SK-N-SH (cell line): Measurements from ENCODE around the gene RNF180. TPM values are rescaled to one million over a fixed set of nuclear protein-coding genes. Genes with fewer than 3 reads are reported as not detected.
"Not testable (repeated sequence)": the region's sequence is repeated elsewhere in the genome, so short reads cannot be mapped to it uniquely, and the experiment has no call there.

ENCODE experiments used
- CTCF ChIA-PET: fragments of 300-600, 350-600 bp; formaldehyde crosslinking; extraction: SDS; loops from one replicate; lab custom pipeline; 2021; lab: Yijun Ruan, JAX
- POLR2A ChIA-PET: fragments of 350-600 bp; sonication (Branson Sonifier 250); formaldehyde crosslinking; extraction: SDS; loops from one replicate; lab custom pipeline; 2020; ENCODE audit warnings: antibody characterized with exemption, inconsistent platforms; lab: Yijun Ruan, JAX
- DNase-seq: peaks from one replicate; pipeline ENCODE4 v3.0.0; 2012
- H2AFZ ChIP-seq: fragments of 200-600 bp; sonication (generic); 2 replicates; pipeline ENCODE4 v1.8.1; 2016; ENCODE audit warnings: antibody characterized with exemption, mild to moderate bottlenecking, low read depth
- H3F3A ChIP-seq: fragments of 200-600 bp; sonication (generic); replicated peaks from 2 replicates; pipeline ENCODE3; 2016; ENCODE audit warnings: antibody characterized with exemption, mild to moderate bottlenecking; ENCODE audit not compliant: insufficient read depth
- H3K27ac ChIP-seq, 2 experiments: fragments of 200-500 bp in 1 of 2; fragments of 200-600 bp in 1 of 2; sonication (Bioruptor generic) in 1 of 2; sonication (generic), shearing (Covaris generic) in 1 of 2; 2 replicates each; pipeline versions ENCODE4 v1.5.1 to v1.6.1; 2014 to 2016; ENCODE audit warnings: low read depth in 2 of 2, inconsistent platforms in 1 of 2, low read length in 1 of 2, mild to moderate bottlenecking in 1 of 2, mixed read lengths in 1 of 2
- H3K27me3 ChIP-seq: fragments of 200-600 bp; sonication (generic), shearing (Covaris generic); 2 replicates; pipeline ENCODE4 v1.6.1; 2016; ENCODE audit warnings: mixed run types; ENCODE audit not compliant: insufficient read depth
- H3K36me3 ChIP-seq, 2 experiments: fragments of 200-500 bp in 1 of 2; fragments of 200-600 bp in 1 of 2; sonication (Bioruptor generic) in 1 of 2; sonication (generic) in 1 of 2; replicated peaks in 1 of 2; 2 replicates each; pipeline versions ENCODE3 to v1.5.1; 2014 to 2016; ENCODE audit warnings: low read length in 1 of 2, mild to moderate bottlenecking in 1 of 2; ENCODE audit not compliant: insufficient read depth in 2 of 2, control insufficient read depth in 1 of 2
- H3K4me1 ChIP-seq, 2 experiments: fragments of 200-500 bp in 1 of 2; fragments of 200-600 bp in 1 of 2; sonication (Bioruptor generic) in 1 of 2; sonication (generic), shearing (Covaris generic) in 1 of 2; 2 replicates each; pipeline versions ENCODE4 v1.5.1 to v1.6.1; 2014 to 2016; ENCODE audit warnings: low read depth in 1 of 2, low read length in 1 of 2, mixed run types in 1 of 2; ENCODE audit not compliant: insufficient read depth in 2 of 2, control insufficient read depth in 1 of 2
- H3K4me2 ChIP-seq: fragments of 200-600 bp; sonication (generic), shearing (Covaris generic); 2 replicates; pipeline ENCODE4 v1.6.1; 2017; ENCODE audit warnings: mixed run types
- H3K4me3 ChIP-seq, 2 experiments: fragments of 200-500 bp in 1 of 2; fragments of 200-600 bp in 1 of 2; sonication (Bioruptor generic) in 1 of 2; sonication (generic), shearing (Covaris generic) in 1 of 2; 2 replicates each; pipeline versions ENCODE4 v1.5.1 to v1.8.1; 2014 to 2016; ENCODE audit warnings: low read depth in 2 of 2, inconsistent platforms in 1 of 2, low read length in 1 of 2, mild to moderate bottlenecking in 1 of 2, mixed read lengths in 1 of 2, moderate library complexity in 1 of 2
- H3K79me2 ChIP-seq: fragments of 200-600 bp; sonication (generic); 2 replicates; pipeline ENCODE4 v1.8.1; 2017; ENCODE audit warnings: mild to moderate bottlenecking; ENCODE audit not compliant: insufficient read depth
- H3K9ac ChIP-seq: fragments of 200-600 bp; sonication (generic); 2 replicates; pipeline ENCODE4 v1.6.1; 2017; ENCODE audit warnings: mixed run types
- H3K9me2 ChIP-seq: fragments of 200-600 bp; sonication (generic); 2 replicates; pipeline ENCODE4 v1.6.1; 2017; ENCODE audit warnings: mixed run types
- H3K9me3 ChIP-seq: fragments of 200-600 bp; sonication (generic); 2 replicates; pipeline ENCODE4 v1.6.1; 2017; ENCODE audit warnings: mixed run types, mild to moderate bottlenecking, moderate library complexity
- H4K20me1 ChIP-seq: fragments of 200-600 bp; sonication (generic); 2 replicates; pipeline ENCODE4 v1.6.1; 2017; ENCODE audit warnings: mild to moderate bottlenecking, mixed run types; ENCODE audit not compliant: insufficient read depth
- CHD2 ChIP-seq: fragments of 150-350 bp; IDR thresholded peaks from 2 replicates; pipeline ENCODE4 v1.6.1; 2018; ENCODE audit warnings: low read length; ENCODE audit not compliant: partially characterized antibody
- CTCF ChIP-seq: fragments of 200-600 bp; sonication (generic); IDR thresholded peaks from 2 replicates; pipeline ENCODE4 v1.6.1; 2017; ENCODE audit warnings: antibody characterized with exemption, mild to moderate bottlenecking, moderate library complexity
- ELF1 ChIP-seq: IDR thresholded peaks from 2 replicates; pipeline ENCODE4 v1.4.0; 2012
- EZH2phosphoT487 ChIP-seq: fragments of 200-600 bp; sonication (generic); IDR thresholded peaks from 2 replicates; pipeline ENCODE4 v1.6.1; 2017; ENCODE audit warnings: low read depth, mixed run types, mild to moderate bottlenecking, antibody characterized with exemption, moderate library complexity, borderline replicate concordance
- FOXJ3 ChIP-seq: sonication (generic); formaldehyde crosslinking; IDR thresholded peaks from 2 replicates; pipeline ENCODE4 v1.5.1; 2020; ENCODE audit warnings: mild to moderate bottlenecking, missing genetic modification reagents
- GABPA ChIP-seq: IDR thresholded peaks from 2 replicates; pipeline ENCODE4 v1.4.0; 2012; ENCODE audit warnings: low read depth, mild to moderate bottlenecking
- GATA2 ChIP-seq: sonication (generic); formaldehyde crosslinking; IDR thresholded peaks from 2 replicates; pipeline ENCODE4 v1.5.0; 2020; ENCODE audit warnings: mild to moderate bottlenecking, missing genetic modification reagents
- JUND ChIP-seq: IDR thresholded peaks from 2 replicates; pipeline ENCODE4 v1.4.0; 2012
- MEF2A ChIP-seq: IDR thresholded peaks from 2 replicates; pipeline ENCODE4 v1.4.0; 2012; ENCODE audit warnings: low read depth, borderline replicate concordance
- MXI1 ChIP-seq: IDR thresholded peaks from 2 replicates; pipeline ENCODE4 v1.6.1; 2012; ENCODE audit warnings: mild to moderate bottlenecking, low read depth, low read length, improper control_type of control experiment
- NFIC ChIP-seq: IDR thresholded peaks from 2 replicates; pipeline ENCODE4 v1.4.0; 2012; ENCODE audit warnings: borderline replicate concordance
- NRF1 ChIP-seq: IDR thresholded peaks from 2 replicates; pipeline ENCODE4 v1.6.1; 2012; ENCODE audit warnings: low read depth, mild to moderate bottlenecking, low read length
- RFX5 ChIP-seq: IDR thresholded peaks from 2 replicates; pipeline ENCODE4 v1.6.1; 2012; ENCODE audit warnings: mild to moderate bottlenecking, improper control_type of control experiment, low read length
- SIN3A ChIP-seq: IDR thresholded peaks from 2 replicates; pipeline ENCODE4 v1.6.1; 2012; ENCODE audit warnings: low read depth, mild to moderate bottlenecking, low read length, moderate library complexity, borderline replicate concordance
- SMC3 ChIP-seq: IDR thresholded peaks from 2 replicates; pipeline ENCODE4 v1.6.1; 2012; ENCODE audit warnings: low read depth, low read length, improper control_type of control experiment
- USF1 ChIP-seq: IDR thresholded peaks from 2 replicates; pipeline ENCODE4 v1.4.0; 2012; ENCODE audit warnings: low read depth, borderline replicate concordance
- WGBS: methylation state at CpG from one replicate; pipeline ENCODE4 v1.1.6; 2017; ENCODE audit warnings: low lambda C conversion rate; 5-methylcytosine and 5-hydroxymethylcytosine counted together
- polyA plus RNA-seq, 3 experiments: library from polyadenylated mRNA; depleted of rRNA; stranded (reverse); fragments of >200 nt; gene quantifications; 2 replicates each; pipeline ENCODE4 v1.2.3, GENCODE V29; 2012

The RNF180 gene
- polyA plus RNA-seq, 1 of the 3 experiments (the other 2 are of a cell fraction) = 0.02 TPM

GRCh38 chr5:64214132-64214531 is 48.5 kb downstream of the RNF180 start (continued):
- no peak for TF ChIP-seq USF1
- no peak for TF ChIP-seq FOXJ3 (CRISPR knock-in tag)
- no peak for TF ChIP-seq EZH2phosphoT487
- TF ChIP-seq GATA2 (CRISPR knock-in tag) = no peak
- TF ChIP-seq RFX5 = no peak
- TF ChIP-seq SIN3A = no peak

GRCh38 chr5:64221911-64222310 is 56.3 kb downstream of the RNF180 start:
- no peak for TF ChIP-seq ELF1
- TF ChIP-seq RFX5 = no peak
- no peak for TF ChIP-seq MEF2A
- no peak for TF ChIP-seq MXI1
- TF ChIP-seq GABPA = no peak
- no peak for TF ChIP-seq FOXJ3 (CRISPR knock-in tag)
- TF ChIP-seq JUND = no peak
- TF ChIP-seq SIN3A = no peak
- TF ChIP-seq NFIC = no peak
- no peak for TF ChIP-seq NRF1
- no peak for TF ChIP-seq SMC3
- TF ChIP-seq GATA2 (CRISPR knock-in tag) = no peak
- TF ChIP-seq CHD2 = no peak
- no peak for TF ChIP-seq CTCF
- TF ChIP-seq, all 33 proteins: peak for 0
- CTCF ChIA-PET = interaction anchor here (3.3 kb wide), 1 partner anchor 391 kb away, joined by 8 read pairs; no protein-coding TSS in a partner anchor

GRCh38 chr5:64225286-64225981 is 59.8 kb downstream of the RNF180 start:
- WGBS = 58% methylated on average over 17 of the region's 50 CpGs
- POLR2A ChIA-PET, H3K36me3 ChIP-seq, H3K27me3 ChIP-seq, H3K4me3 ChIP-seq, H3K79me2 ChIP-seq, H2AFZ ChIP-seq, H3K9me3 ChIP-seq, H3K4me2 ChIP-seq, H3K4me1 ChIP-seq, H4K20me1 ChIP-seq, H3K9me2 ChIP-seq, DNase-seq, H3K27ac ChIP-seq, H3K9ac ChIP-seq, H3F3A ChIP-seq: not testable (repeated sequence)
- CTCF ChIA-PET = interaction anchor here (3.0 kb wide), 1 partner anchor 387 kb away, joined by 9 read pairs; no protein-coding TSS in a partner anchor

More at GRCh38 chr5:64221911-64222310, 56.3 kb downstream of the RNF180 start:
- H3K36me3 ChIP-seq = no peaks in the 10 kb centered on the region
- H3F3A ChIP-seq = no peaks in the 10 kb centered on the region
- H3K27ac ChIP-seq = no peak overlapping the region
- 10% methylated on average over 1 of the region's 1 CpG for WGBS
- H3K79me2 ChIP-seq = no peaks in the 10 kb centered on the region
- no peaks in the 10 kb centered on the region for H3K27me3 ChIP-seq
- no peak overlapping the region for H3K4me3 ChIP-seq
- POLR2A ChIA-PET = no interaction called here
- H3K9ac ChIP-seq = no peak overlapping the region
- no peaks in the 10 kb centered on the region for H4K20me1 ChIP-seq
- H2AFZ ChIP-seq = no peak overlapping the region
- H3K9me3 ChIP-seq = no peaks in the 10 kb centered on the region
- DNase-seq = no peak
- no peaks in the 10 kb centered on the region for H3K4me1 ChIP-seq
- no peaks in the 10 kb centered on the region for H3K9me2 ChIP-seq
- H3K4me2 ChIP-seq = no peak overlapping the region

GRCh38 chr5:64227131-64227537 is 61.5 kb downstream of the RNF180 start:
- H3K9ac ChIP-seq, POLR2A ChIA-PET, H2AFZ ChIP-seq, H3K9me3 ChIP-seq, H3K9me2 ChIP-seq, H3F3A ChIP-seq, H3K4me1 ChIP-seq, H3K4me3 ChIP-seq, H3K27ac ChIP-seq, H3K36me3 ChIP-seq, DNase-seq, H3K27me3 ChIP-seq, H3K79me2 ChIP-seq, H3K4me2 ChIP-seq, H4K20me1 ChIP-seq: not testable (repeated sequence)
- CTCF ChIA-PET = interaction anchor here (9.4 kb wide), 1 partner anchor 384 kb away, joined by 120 read pairs; no protein-coding TSS in a partner anchor
- WGBS = 0% methylated on average over 2 of the region's 7 CpGs
